ENCODE measurements around the gene POLR2L.

Gene POLR2L

DNA sequence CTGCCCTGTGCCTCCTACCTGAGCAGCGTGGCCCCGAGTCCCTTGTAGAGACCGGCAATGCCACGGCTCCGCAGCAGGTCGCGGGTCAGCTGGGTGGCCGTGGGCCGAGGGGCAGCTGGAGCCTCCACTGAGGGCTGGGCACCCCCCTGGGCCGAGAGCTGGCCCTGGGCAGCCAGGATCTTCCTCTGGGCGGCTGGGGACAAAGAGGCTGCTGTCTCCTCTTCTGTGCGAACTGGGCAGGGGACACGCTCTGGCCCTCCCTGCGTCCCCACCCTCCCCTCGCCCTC is 49.9 kb downstream of the POLR2L start:
- DNase-seq = no peak

- DNase-seq = no peak
Observed at GRCh38 chr11:791658-792534, 50.4 kb downstream of the POLR2L start.

- DNase-seq = peak; percentile 40
Observed at GRCh38 chr11:790721-791564, 51.4 kb downstream of the POLR2L start.

DNA sequence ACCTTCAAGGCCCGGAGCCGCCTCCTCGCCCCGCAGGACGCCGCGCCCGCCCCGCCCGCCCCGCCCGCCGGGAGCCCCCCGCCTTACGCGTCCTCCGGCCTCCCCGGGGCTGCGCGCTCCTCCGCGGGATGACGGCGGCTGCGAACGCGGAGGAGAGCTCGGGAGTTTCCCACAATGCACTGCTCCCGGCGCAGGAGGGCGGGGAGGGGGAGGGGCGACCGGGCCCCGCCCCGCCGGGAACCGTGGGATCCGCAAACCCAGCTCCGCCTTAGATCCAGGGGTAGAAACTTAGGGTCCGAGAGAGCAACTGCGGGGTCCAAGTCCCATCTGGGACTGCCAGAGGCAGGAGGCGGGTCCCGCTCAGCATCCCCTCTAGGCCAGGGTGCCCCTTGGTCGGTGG is 52.4 kb downstream of the POLR2L start, which contains the start of gene CEND1:
CEND1 (minus strand) TSS at position 148 of the 400 bp plus-strand sequence. CDS start 1,514 bp downstream, outside the sequence.
- DNase-seq = no peak

Measured in DMS 273 treated with DMSO at 0.1 percent for 48 hours (cell line).